ENCODE results near the gene WNT7B. TPM values are rescaled to one million over a fixed set of nuclear protein-coding genes. Genes with fewer than 3 reads are reported as not detected.
A peak's percentile ranks its signal among the peaks of the same experiment; 100 is the strongest.

Gene WNT7B
- total and polyA plus RNA-seq, 2 donors (not counting 1 experiment from before 2014, with no cell fraction given): 0.22 to 0.67 TPM

DNA sequence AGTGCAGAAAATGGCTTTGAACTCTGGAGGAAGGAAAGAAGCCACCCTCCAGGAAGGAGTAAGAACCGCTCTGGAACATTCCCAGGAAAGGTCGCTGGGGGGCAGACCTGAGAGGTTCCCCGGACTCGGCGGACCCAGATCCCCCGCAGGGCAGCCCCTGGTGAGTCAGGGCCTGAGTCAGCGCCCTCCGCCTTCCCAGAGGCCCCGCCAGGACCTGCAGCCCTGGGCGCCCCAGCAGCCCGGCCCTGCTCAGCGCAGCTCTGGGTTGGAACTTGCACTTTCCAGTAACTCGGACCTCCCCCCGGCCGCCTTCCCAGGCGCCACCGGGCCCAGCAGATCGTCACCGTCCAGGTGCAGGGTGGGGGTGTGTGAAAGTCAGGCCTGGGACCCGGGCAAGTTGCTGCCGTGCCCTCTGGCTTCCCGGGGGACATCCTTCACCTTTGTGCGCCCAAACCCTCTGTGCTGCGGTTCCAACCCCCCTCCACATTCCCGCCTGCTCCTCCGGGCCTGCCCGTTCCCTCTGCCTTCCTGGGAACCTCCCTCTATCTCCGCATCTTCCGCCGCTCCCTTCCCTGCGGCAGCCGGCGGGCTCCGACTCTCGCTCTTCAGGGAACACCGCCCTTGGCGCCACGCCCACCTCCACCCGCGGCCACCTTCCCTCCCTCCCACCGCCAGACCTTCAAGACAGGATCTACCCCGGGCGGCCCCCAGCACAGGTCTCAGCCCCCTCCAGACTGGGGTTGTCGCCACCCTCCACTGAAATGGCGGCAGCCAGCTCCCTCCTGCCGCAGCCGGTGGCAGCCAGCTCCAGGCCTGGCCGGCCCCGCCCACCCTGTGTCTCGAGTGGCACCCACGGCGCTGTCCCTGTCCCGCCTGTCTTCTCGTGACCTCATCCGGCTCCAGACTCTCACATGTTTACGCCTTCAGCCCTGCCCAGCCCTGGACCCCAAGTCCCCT is 36.8 kb upstream of the WNT7B start:
- Mint-ChIP-seq H3K27me3 (no peaks in the 10 kb centered on the region), H3K4me1 (peaks cover 10% of the 10 kb centered on the region), H3K4me3 (peak overlapping the region; percentile 93), H3K27ac (peak overlapping the region; percentile 92), H3K9me3 (ENCODE audit: insufficient read depth) (peaks cover 7% of the 10 kb centered on the region)
- Histone ChIP-seq H3K4me2 (replicated peaks; ENCODE audit: low read depth, low read length, poor library complexity, severe bottlenecking) (peak overlapping the region; percentile 93), H3K4me3 (ENCODE audit: control extremely low read depth in 1 of 5, extremely low read depth in 1 of 5, insufficient read depth in 1 of 5, low read depth in 2 of 5, low read length in 4 of 5) (peak overlapping the region; percentile 8 to 88 (median 83)), H2AFZ (ENCODE audit: insufficient read depth, low read depth, low read length, poor library complexity, severe bottlenecking) (peak overlapping the region; percentile 95), H4K20me1 (ENCODE audit: control insufficient read depth, insufficient read depth, low read length, poor library complexity, severe bottlenecking) (no peaks in the 10 kb centered on the region), H3K79me2 (ENCODE audit: control insufficient read depth, insufficient read depth, low read length) (no peaks in the 10 kb centered on the region), H3K4me1 (ENCODE audit: control insufficient read depth in 2 of 2, insufficient read depth in 2 of 2, low read length in 2 of 2) (peaks cover 3 to 17% of the 10 kb centered on the region in 2 donors), H3K9ac (ENCODE audit: low read length) (peak overlapping the region; percentile 83), H3K27me3 (replicated peaks in 1 of 4; ENCODE audit: control extremely low read depth in 1 of 4, control insufficient read depth in 3 of 4, insufficient read depth in 4 of 4, low read length in 3 of 4) (peaks cover 0 to 3% (median 0%) of the 10 kb centered on the region in 4 experiments), H3K9me3 (ENCODE audit: control extremely low read depth in 1 of 3, control insufficient read depth in 2 of 3, insufficient read depth in 1 of 3, low read length in 2 of 3) (peaks cover 0 to 11% (median 9%) of the 10 kb centered on the region in 3 donors), H3K27ac (ENCODE audit: low read length in 2 of 2) (peak overlapping the region; percentile 90 to 91), H3K36me3 (replicated peaks in 1 of 2; ENCODE audit: control extremely low read depth in 1 of 2, control insufficient read depth in 1 of 2, extremely low read depth in 1 of 2, insufficient read depth in 2 of 2, low read length in 1 of 2) (no peaks in the 10 kb centered on the region)
- ChIA-PET CTCF (interaction anchor here (0.6 to 20.6 kb wide), 19 partner anchors 8 to 528 kb away, joined by 3 to 533 read pairs (median 6); partner anchors contain the start of gene GTSE1), POLR2A (interaction anchor here (0.7 to 2.8 kb wide), 11 partner anchors 12 to 324 kb away, joined by 3 to 15 read pairs (median 5); no protein-coding TSS in a partner anchor)
- WGBS (ENCODE audit: insufficient coverage): 1% methylated on average over 50 of the region's 56 CpGs
- DNase-seq (peak; percentile 81), ATAC-seq (ENCODE audit: low read depth) (peak; percentile 95)
- intact Hi-C loops (cut with micrococcal nuclease): loop anchor here (1.0 to 5.0 kb wide), 6 partner anchors 19 to 137 kb away; partner anchors contain the start of gene PPARA
- TF ChIP-seq, protein P1, sequence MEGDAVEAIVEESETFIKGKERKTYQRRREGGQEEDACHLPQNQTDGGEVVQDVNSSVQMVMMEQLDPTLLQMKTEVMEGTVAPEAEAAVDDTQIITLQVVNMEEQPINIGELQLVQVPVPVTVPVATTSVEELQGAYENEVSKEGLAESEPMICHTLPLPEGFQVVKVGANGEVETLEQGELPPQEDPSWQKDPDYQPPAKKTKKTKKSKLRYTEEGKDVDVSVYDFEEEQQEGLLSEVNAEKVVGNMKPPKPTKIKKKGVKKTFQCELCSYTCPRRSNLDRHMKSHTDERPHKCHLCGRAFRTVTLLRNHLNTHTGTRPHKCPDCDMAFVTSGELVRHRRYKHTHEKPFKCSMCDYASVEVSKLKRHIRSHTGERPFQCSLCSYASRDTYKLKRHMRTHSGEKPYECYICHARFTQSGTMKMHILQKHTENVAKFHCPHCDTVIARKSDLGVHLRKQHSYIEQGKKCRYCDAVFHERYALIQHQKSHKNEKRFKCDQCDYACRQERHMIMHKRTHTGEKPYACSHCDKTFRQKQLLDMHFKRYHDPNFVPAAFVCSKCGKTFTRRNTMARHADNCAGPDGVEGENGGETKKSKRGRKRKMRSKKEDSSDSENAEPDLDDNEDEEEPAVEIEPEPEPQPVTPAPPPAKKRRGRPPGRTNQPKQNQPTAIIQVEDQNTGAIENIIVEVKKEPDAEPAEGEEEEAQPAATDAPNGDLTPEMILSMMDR (IDR thresholded peaks at IDR 0.05): peak; percentile 75
- TF ChIP-seq EZH2 (IDR thresholded peaks at IDR 0.05; ENCODE audit: borderline replicate concordance, insufficient read depth, low read depth, low read length, poor library complexity, severe bottlenecking): no peak

Data from B cell (primary cell).